NT2/D1 (cell line): ENCODE results near the gene DUS1L.
A peak's percentile ranks its signal among the peaks of the same experiment; 100 is the strongest.

Source experiments
- DNase-seq: peaks from one replicate; pipeline ENCODE4 v3.0.0-alpha.2; 2011; ENCODE audit warnings: low read depth, low spot score
- H3K27me3 ChIP-seq: 2 replicates; pipeline ENCODE4 v1.6.0; 2011; ENCODE audit warnings: mild to moderate bottlenecking; ENCODE audit not compliant: insufficient read length, insufficient read depth
- H3K36me3 ChIP-seq: 2 replicates; pipeline ENCODE4 v1.6.1; 2011; ENCODE audit warnings: mild to moderate bottlenecking, low read length, mixed read lengths; ENCODE audit not compliant: insufficient read depth, insufficient read length
- H3K4me1 ChIP-seq: 2 replicates; pipeline ENCODE4 v1.5.1; 2011; ENCODE audit not compliant: insufficient read depth, insufficient read length
- H3K4me3 ChIP-seq: 2 replicates; pipeline ENCODE4 v1.5.1; 2011; ENCODE audit warnings: low read depth; ENCODE audit not compliant: insufficient read length
- H3K9ac ChIP-seq: 2 replicates; pipeline ENCODE4 v1.6.0; 2011; ENCODE audit warnings: low read depth; ENCODE audit not compliant: insufficient read length
- H3K9me3 ChIP-seq: 2 replicates; pipeline ENCODE4 v1.5.1; 2011; ENCODE audit warnings: mild to moderate bottlenecking, low read length; ENCODE audit not compliant: insufficient read depth
- SUZ12 ChIP-seq: IDR thresholded peaks from 2 replicates; pipeline ENCODE4 v1.6.1; 2011; ENCODE audit not compliant: insufficient read length, insufficient read depth; ENCODE audit errors: extremely low read depth
- YY1 ChIP-seq: IDR thresholded peaks from 2 replicates; pipeline ENCODE4 v1.6.1; 2011; ENCODE audit not compliant: insufficient read length, insufficient read depth
- ZNF274 ChIP-seq: IDR thresholded peaks from 2 replicates; pipeline ENCODE4 v1.6.1; 2011; ENCODE audit warnings: mild to moderate bottlenecking, low read depth, low read length

Gene DUS1L

DNA sequence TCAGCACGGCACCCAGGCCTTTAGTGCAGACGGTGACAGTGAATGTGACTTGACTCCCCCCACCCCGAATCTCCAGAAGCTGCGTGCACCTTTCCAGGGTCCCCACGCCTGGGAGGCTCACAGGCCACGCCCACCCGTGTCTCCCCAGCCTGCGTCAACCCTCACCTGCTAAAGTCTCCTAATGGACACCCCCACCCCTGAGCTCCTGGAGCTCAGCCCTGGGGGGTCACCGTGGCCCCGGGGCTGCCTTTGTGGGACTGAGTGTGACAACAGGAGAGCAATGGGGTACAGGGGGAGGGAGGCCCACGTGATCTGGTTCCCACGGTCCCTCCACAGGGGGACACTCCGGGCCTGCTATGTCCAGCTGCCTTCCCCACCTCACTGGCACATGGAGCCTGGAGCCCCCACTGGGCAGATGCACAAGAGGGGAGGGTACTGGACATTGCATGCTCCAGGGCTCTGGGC, 39.8 kb upstream of the DUS1L start:
- H3K4me1 ChIP-seq, result peaks cover 49% of the 10 kb centered on the region
- H3K4me3 ChIP-seq, result no peak overlapping the region
- H3K27me3 ChIP-seq, result no peaks in the 10 kb centered on the region
- no peaks in the 10 kb centered on the region for H3K9me3 ChIP-seq
- no peak for DNase-seq
- peaks cover 12% of the 10 kb centered on the region for H3K36me3 ChIP-seq
- peak overlapping the region; percentile 69 for H3K9ac ChIP-seq
- TF ChIP-seq ZNF274 (no peak), YY1 (no peak), SUZ12 (no peak)

DNA sequence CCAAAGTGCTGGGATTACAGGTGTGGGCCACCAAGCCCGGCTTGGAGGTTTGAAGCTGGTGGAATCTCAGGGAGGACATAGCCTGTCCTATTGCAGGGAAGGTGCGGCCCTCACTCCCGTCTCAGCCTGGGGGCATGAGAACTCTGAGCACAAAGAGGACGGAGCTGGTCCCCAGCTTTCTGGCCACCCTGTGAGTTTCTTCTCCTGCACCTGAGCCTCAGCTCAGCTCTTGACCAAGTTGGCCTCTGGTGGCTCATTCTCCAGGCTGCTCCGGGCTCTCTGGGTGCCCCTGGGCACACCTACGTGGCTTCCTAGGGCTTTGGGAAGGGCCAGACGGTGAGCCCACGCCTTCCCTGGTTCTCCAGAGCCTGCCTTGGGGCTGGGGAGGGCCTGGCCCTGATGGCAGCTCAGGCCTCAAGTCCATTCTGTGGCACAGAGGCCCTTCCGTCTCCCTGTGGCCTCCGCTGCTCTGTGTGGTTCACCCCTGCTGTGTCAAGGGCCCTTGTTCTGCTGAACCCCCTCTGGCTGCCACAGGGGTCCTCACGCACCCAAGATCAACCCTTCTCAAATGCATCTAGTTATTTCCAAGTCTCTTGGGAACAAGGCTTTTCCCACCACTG, 39.3 kb upstream of the DUS1L start:
- peak overlapping the region; percentile 6 for H3K4me3 ChIP-seq
- peaks cover 53% of the 10 kb centered on the region for H3K4me1 ChIP-seq

DNA sequence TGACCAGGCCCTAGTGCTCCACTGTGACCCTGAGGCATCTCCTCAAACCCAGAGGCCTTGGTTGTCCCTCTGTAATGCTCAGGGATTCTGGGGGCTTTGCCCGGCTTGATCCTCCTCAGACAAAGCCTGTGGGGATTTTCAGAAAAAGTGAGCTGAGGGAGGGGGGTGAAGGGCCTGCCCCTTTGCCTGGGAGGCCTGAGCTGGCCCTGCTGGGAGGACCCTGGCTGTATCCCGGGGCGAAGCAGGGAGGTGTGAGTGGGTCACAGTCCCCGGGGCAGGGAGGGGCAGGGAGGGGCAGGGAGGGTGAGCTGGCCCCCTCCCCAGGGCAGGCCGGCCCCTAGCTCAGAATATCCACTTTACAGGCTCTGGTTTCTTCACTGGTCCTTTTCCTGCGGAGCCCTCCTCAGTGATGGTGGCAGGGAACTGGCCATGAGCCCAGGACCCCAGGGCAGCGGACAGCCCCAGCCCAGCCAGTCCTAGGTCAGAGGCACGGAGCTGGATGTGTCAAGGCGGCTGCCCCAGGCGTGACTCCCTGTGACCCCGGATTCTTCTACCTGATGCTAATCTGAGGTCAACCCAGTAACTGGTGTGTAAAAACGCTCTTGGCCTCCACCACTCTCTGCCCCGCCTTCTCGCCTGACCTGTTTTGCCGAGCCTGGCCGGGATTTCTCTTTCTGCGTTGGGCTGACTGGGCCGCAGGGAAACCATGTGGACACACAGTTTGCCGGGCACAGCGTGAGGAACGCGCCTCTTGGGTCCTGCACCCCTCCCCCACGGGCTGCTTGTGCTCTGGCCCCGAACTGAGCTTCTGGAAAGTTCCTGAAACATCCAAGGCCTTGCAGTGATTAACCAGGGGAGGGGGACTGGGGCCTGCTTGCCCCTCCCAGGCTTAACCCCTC, 38.2 kb upstream of the DUS1L start:
- H3K4me3 ChIP-seq, result no peak overlapping the region

More for the DNA sequence above, 39.3 kb upstream of the DUS1L start:
- DNase-seq, result no peak
- Histone ChIP-seq H3K9me3 (no peaks in the 10 kb centered on the region), H3K9ac (peak overlapping the region; percentile 69), H3K27me3 (no peaks in the 10 kb centered on the region), H3K36me3 (peaks cover 12% of the 10 kb centered on the region)
- TF ChIP-seq ZNF274, result no peak
- TF ChIP-seq SUZ12, result no peak
- no peak for TF ChIP-seq YY1

DNA sequence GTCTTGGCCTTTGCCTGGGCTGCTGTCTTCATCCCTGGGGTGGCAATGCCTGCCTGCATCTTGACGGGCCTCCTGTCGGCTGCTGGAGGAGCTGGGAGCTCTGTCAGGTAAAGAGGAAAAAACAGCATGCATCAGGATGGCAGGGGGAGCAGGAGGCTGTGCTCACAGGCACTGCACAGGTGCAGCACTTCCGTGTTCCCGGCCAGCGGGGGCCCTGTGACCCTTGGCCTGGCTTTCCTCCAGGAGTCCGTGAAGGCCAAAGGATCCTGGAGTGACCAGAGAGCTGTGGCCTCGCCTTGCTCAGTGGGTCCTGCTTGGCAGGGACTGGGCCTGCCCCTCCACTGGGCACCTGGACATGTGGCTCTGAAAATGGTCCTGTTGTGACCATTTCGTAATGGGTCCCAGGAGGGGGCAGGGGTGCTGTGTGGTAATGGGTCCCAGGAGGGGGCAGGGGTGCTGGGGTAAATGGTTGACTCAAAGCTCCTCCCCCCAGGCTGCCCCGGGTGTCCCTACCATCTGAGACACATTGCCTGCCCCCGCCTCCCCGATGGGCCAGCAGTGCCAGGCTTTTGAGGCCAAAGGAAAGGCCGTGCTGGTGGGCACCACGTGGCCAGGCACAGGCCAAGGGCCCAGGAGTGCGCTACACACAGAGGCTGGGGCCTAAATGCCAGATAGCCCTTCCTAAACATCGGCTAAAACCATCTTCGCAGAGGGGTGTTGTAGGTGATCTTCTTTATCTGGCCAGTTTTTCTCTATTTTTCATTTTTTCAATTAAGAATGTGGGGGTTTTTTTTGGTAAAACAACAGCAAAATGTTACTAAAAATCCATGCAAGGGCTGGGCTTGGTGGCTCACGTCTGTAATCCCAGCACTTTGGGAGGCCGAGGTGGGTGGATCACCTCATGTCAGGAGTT, 36.4 kb upstream of the DUS1L start:
- DNase-seq, result no peak
- H3K9me3 ChIP-seq, result no peaks in the 10 kb centered on the region
- no peak overlapping the region for H3K4me3 ChIP-seq
- H3K9ac ChIP-seq, result peak overlapping the region; percentile 99
- no peaks in the 10 kb centered on the region for H3K27me3 ChIP-seq
- TF ChIP-seq SUZ12, result no peak
- no peak for TF ChIP-seq YY1
- TF ChIP-seq ZNF274, result no peak
- peaks cover 47% of the 10 kb centered on the region for H3K4me1 ChIP-seq
- peaks cover 13% of the 10 kb centered on the region for H3K36me3 ChIP-seq

More for the DNA sequence above, 38.2 kb upstream of the DUS1L start:
- TF ChIP-seq ZNF274 (no peak), SUZ12 (no peak), YY1 (no peak)
- Histone ChIP-seq H3K27me3 (no peaks in the 10 kb centered on the region), H3K9ac (peak overlapping the region; percentile 72), H3K4me1 (peaks cover 55% of the 10 kb centered on the region), H3K9me3 (no peaks in the 10 kb centered on the region), H3K36me3 (peaks cover 12% of the 10 kb centered on the region)
- DNase-seq, result peak; percentile 38

DNA sequence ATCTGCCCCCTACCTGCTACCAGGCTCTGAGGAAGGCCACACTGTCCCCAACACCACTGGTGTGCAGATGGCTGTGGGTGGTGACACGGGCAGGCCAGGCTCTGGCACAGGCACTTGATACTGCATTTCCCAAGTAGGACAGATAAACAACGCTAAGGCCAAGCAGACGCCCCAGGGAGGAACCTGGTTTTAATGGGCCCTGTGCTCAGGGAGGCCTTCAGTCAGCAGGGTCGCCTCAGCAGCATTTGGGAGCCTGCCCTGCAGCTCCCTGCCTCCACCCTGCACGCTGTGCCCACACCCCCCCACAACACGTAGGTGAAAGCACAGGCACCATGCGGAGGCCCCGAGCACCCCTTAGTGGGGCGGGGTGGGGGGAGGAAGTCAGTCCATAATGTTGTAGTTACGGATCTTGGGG, 35.7 kb upstream of the DUS1L start:
- H3K27me3 ChIP-seq, result no peaks in the 10 kb centered on the region
- H3K9me3 ChIP-seq, result no peaks in the 10 kb centered on the region
- no peak for TF ChIP-seq SUZ12
- no peak for TF ChIP-seq ZNF274
- no peak for TF ChIP-seq YY1
- H3K4me3 ChIP-seq, result no peak overlapping the region
- no peak for DNase-seq
- peaks cover 51% of the 10 kb centered on the region for H3K4me1 ChIP-seq
- peaks cover 20% of the 10 kb centered on the region for H3K36me3 ChIP-seq
- peak overlapping the region; percentile 99 for H3K9ac ChIP-seq

- no peak for TF ChIP-seq SUZ12
- TF ChIP-seq YY1, result no peak
- TF ChIP-seq ZNF274, result no peak
- Histone ChIP-seq H3K36me3 (peaks cover 26% of the 10 kb centered on the region), H3K4me3 (peak overlapping the region; percentile 24), H3K9me3 (no peaks in the 10 kb centered on the region), H3K27me3 (no peaks in the 10 kb centered on the region), H3K9ac (peak overlapping the region; percentile 99), H3K4me1 (peaks cover 52% of the 10 kb centered on the region)
- DNase-seq, result no peak
Measured at GRCh38 chr17:82100502-82101298, 35.1 kb upstream of the DUS1L start.
